ENCODE measurements around the gene OR6Y1. TPM values are rescaled to one million over a fixed set of nuclear protein-coding genes. Genes with fewer than 3 reads are reported as not detected.

Gene OR6Y1
- total and polyA plus RNA-seq, 2 experiments from 2014 or later: not detected

DNA sequence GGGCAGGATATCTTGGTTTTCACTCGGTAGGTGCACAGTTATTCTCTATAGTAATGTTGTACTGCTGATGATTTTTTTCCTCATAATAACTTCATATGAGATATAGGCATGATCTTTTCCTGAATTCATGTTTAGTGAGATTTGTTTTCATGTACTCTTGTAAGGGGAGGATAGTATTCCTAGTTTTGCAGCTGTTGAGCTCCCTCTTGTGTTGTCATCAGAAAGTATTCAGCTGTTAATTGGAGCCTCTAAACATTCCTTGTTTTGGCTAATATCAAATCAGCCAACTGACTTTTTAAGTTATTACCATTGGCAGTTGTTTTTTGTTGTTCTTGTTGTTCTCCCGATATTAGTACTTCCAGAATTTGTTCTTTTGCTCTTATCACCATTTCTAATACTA lies 57.8 kb downstream of the OR6Y1 start:
- Histone ChIP-seq H3K4me3 (no peak overlapping the region), H3K4me2 (no peak overlapping the region), H4K20me1 (replicated peaks; ENCODE audit: insufficient read depth) (no peaks in the 10 kb centered on the region), H3K27me3 (ENCODE audit: insufficient read depth) (no peaks in the 10 kb centered on the region), H3K9me2 (ENCODE audit: insufficient read depth) (peaks cover 5% of the 10 kb centered on the region; the same call in 1 of the 2 replicates), H3K79me2 (replicated peaks; ENCODE audit: insufficient read depth) (no peaks in the 10 kb centered on the region), H2AFZ (no peak overlapping the region), H3K27ac (ENCODE audit: low read depth) (no peak overlapping the region), H3F3A (replicated peaks; ENCODE audit: low read depth) (no peaks in the 10 kb centered on the region), H3K36me3 (ENCODE audit: insufficient read depth) (no peaks in the 10 kb centered on the region), H3K4me1 (ENCODE audit: insufficient read depth) (no peaks in the 10 kb centered on the region)
- Mint-ChIP-seq H3K36me3 (ENCODE audit: low read depth) (no peaks in the 10 kb centered on the region; the same call in 1 of the 3 replicates), H3K9me3 (peaks cover 3% of the 10 kb centered on the region; the same call in 1 of the 3 replicates), H3K27me3 (ENCODE audit: insufficient read depth, low read depth, poor library complexity) (no peaks in the 10 kb centered on the region), H3K4me3 (no peak overlapping the region), H3K27ac (no peak overlapping the region), H3K4me1 (no peaks in the 10 kb centered on the region)
- ATAC-seq: peak; percentile 79
- DNase-seq (ENCODE audit: low spot score): peak; percentile 71
- TF ChIP-seq, protein P1, sequence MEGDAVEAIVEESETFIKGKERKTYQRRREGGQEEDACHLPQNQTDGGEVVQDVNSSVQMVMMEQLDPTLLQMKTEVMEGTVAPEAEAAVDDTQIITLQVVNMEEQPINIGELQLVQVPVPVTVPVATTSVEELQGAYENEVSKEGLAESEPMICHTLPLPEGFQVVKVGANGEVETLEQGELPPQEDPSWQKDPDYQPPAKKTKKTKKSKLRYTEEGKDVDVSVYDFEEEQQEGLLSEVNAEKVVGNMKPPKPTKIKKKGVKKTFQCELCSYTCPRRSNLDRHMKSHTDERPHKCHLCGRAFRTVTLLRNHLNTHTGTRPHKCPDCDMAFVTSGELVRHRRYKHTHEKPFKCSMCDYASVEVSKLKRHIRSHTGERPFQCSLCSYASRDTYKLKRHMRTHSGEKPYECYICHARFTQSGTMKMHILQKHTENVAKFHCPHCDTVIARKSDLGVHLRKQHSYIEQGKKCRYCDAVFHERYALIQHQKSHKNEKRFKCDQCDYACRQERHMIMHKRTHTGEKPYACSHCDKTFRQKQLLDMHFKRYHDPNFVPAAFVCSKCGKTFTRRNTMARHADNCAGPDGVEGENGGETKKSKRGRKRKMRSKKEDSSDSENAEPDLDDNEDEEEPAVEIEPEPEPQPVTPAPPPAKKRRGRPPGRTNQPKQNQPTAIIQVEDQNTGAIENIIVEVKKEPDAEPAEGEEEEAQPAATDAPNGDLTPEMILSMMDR (conservative IDR thresholded peaks at IDR 0.05; ENCODE audit: low read depth in 2 of 2): peak; percentile 74 to 79
- no peak for TF ChIP-seq EZH2phosphoT487 (IDR thresholded peaks at IDR 0.05; ENCODE audit: unreplicated experiment)

DNA sequence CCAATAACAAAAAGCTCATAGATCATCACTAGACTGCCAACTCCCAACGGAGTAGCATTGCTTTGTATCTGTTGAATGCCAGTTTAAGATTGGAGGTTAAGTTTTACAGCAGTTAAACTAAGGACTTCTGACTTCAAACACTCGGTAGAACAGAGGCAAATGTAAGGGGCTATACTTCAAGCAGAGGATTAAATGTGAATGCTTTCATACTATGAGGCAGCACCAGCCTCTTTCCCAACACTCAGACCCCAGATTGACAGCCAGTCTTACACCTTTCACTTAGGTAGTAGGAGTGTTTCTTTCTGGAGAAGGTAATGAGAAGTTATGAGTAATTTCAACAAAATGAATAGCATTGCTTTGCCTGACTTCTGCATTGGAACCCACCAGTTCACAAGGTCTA lies 59.4 kb downstream of the OR6Y1 start:
- H3K4me3 ChIP-seq: no peak overlapping the region
- no peak for ATAC-seq
- Mint-ChIP-seq H3K4me1 (no peaks in the 10 kb centered on the region), H3K27me3 (ENCODE audit: insufficient read depth, low read depth, poor library complexity) (no peaks in the 10 kb centered on the region), H3K4me3 (no peak overlapping the region), H3K36me3 (ENCODE audit: low read depth) (no peaks in the 10 kb centered on the region), H3K9me3 (no peaks in the 10 kb centered on the region), H3K27ac (no peak overlapping the region)
- no peak overlapping the region for H2AFZ ChIP-seq
- H3F3A ChIP-seq (replicated peaks; ENCODE audit: low read depth): no peaks in the 10 kb centered on the region
- no peaks in the 10 kb centered on the region for H3K27me3 ChIP-seq (ENCODE audit: insufficient read depth)
- no peaks in the 10 kb centered on the region for H4K20me1 ChIP-seq (replicated peaks; ENCODE audit: insufficient read depth)
- H3K27ac ChIP-seq (ENCODE audit: low read depth): no peak overlapping the region
- 0 out of 2 replicates have a peak, but pooled peaks cover 5% of the 10 kb centered on the region for H3K9me2 ChIP-seq (ENCODE audit: insufficient read depth)
- no peaks in the 10 kb centered on the region for H3K4me1 ChIP-seq (ENCODE audit: insufficient read depth)
- no peak for DNase-seq (ENCODE audit: low spot score)
- H3K36me3 ChIP-seq (ENCODE audit: insufficient read depth): no peaks in the 10 kb centered on the region
- no peaks in the 10 kb centered on the region for H3K79me2 ChIP-seq (replicated peaks; ENCODE audit: insufficient read depth)
- H3K4me2 ChIP-seq: no peak overlapping the region
- TF ChIP-seq CREB1 (CRISPR knock-in tag; IDR thresholded peaks at IDR 0.05; ENCODE audit: low read depth): no peak
- TF ChIP-seq POLR2AphosphoS5 (IDR thresholded peaks at IDR 0.05; ENCODE audit: low read depth): no peak
- TF ChIP-seq, protein P2, sequence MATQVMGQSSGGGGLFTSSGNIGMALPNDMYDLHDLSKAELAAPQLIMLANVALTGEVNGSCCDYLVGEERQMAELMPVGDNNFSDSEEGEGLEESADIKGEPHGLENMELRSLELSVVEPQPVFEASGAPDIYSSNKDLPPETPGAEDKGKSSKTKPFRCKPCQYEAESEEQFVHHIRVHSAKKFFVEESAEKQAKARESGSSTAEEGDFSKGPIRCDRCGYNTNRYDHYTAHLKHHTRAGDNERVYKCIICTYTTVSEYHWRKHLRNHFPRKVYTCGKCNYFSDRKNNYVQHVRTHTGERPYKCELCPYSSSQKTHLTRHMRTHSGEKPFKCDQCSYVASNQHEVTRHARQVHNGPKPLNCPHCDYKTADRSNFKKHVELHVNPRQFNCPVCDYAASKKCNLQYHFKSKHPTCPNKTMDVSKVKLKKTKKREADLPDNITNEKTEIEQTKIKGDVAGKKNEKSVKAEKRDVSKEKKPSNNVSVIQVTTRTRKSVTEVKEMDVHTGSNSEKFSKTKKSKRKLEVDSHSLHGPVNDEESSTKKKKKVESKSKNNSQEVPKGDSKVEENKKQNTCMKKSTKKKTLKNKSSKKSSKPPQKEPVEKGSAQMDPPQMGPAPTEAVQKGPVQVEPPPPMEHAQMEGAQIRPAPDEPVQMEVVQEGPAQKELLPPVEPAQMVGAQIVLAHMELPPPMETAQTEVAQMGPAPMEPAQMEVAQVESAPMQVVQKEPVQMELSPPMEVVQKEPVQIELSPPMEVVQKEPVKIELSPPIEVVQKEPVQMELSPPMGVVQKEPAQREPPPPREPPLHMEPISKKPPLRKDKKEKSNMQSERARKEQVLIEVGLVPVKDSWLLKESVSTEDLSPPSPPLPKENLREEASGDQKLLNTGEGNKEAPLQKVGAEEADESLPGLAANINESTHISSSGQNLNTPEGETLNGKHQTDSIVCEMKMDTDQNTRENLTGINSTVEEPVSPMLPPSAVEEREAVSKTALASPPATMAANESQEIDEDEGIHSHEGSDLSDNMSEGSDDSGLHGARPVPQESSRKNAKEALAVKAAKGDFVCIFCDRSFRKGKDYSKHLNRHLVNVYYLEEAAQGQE (IDR thresholded peaks at IDR 0.05; ENCODE audit: unreplicated experiment): no peak
- TF ChIP-seq STAT1 (IDR thresholded peaks at IDR 0.05; ENCODE audit: unreplicated experiment): no peak
- TF ChIP-seq, protein P1 (conservative IDR thresholded peaks at IDR 0.05; ENCODE audit: low read depth in 2 of 2): no peak
- no peak for TF ChIP-seq JUNB (IDR thresholded peaks at IDR 0.05; ENCODE audit: unreplicated experiment)
- TF ChIP-seq ZNF331 (CRISPR knock-in tag; IDR thresholded peaks at IDR 0.05; ENCODE audit: low read depth): no peak
- TF ChIP-seq EZH2phosphoT487 (IDR thresholded peaks at IDR 0.05; ENCODE audit: unreplicated experiment): no peak
- TF ChIP-seq NANOG (IDR thresholded peaks at IDR 0.05; ENCODE audit: borderline replicate concordance): no peak
- TF ChIP-seq, protein P3, sequence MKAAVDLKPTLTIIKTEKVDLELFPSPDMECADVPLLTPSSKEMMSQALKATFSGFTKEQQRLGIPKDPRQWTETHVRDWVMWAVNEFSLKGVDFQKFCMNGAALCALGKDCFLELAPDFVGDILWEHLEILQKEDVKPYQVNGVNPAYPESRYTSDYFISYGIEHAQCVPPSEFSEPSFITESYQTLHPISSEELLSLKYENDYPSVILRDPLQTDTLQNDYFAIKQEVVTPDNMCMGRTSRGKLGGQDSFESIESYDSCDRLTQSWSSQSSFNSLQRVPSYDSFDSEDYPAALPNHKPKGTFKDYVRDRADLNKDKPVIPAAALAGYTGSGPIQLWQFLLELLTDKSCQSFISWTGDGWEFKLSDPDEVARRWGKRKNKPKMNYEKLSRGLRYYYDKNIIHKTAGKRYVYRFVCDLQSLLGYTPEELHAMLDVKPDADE (IDR thresholded peaks at IDR 0.05): no peak

Data from GM23338 (cell line).